DND-41 (cell line): Measurements from ENCODE around the gene SRSF3.

Source experiments
- ATAC-seq: fragments of 200-7000 bp; cut with Tn5 transposase; 3 replicates; pipeline ENCODE4 v1.9.1; 2021; ENCODE audit warnings: low read depth; ENCODE audit not compliant: insufficient read depth
- DNase-seq: peaks from one replicate; pipeline ENCODE4 v3.0.0-alpha.2; 2020
- H2AFZ ChIP-seq: 2 replicates; pipeline ENCODE4 v1.6.0; 2012; ENCODE audit warnings: low read depth, low read length
- H3K27ac ChIP-seq: 2 replicates; pipeline ENCODE4 v1.5.1; 2012; ENCODE audit warnings: low read length, inconsistent platforms
- H3K27me3 ChIP-seq: fragments of 200-600 bp; sonication (generic); 2 replicates; pipeline ENCODE4 v1.6.0; 2012; ENCODE audit warnings: low read length, mild to moderate bottlenecking, inconsistent platforms; ENCODE audit not compliant: insufficient read depth, poor library complexity
- H3K36me3 ChIP-seq: 2 replicates; pipeline ENCODE4 v1.5.1; 2012; ENCODE audit warnings: low read length, inconsistent platforms; ENCODE audit not compliant: insufficient read depth
- H3K4me1 ChIP-seq: 2 replicates; pipeline ENCODE4 v1.5.1; 2012; ENCODE audit warnings: mild to moderate bottlenecking, low read length; ENCODE audit not compliant: insufficient read depth
- H3K4me2 ChIP-seq: 2 replicates; pipeline ENCODE4 v1.6.0; 2012; ENCODE audit warnings: mild to moderate bottlenecking, moderate library complexity, low read length, inconsistent platforms; ENCODE audit not compliant: insufficient read depth
- H3K4me3 ChIP-seq, 2 experiments: fragments of 200-600 bp in 1 of 2; shearing (Covaris generic) in 1 of 2; 2 replicates each; pipeline ENCODE4 v1.5.1; 2012 to 2016; ENCODE audit warnings: inconsistent platforms in 2 of 2, low read length in 2 of 2, mild to moderate bottlenecking in 2 of 2, low read depth in 1 of 2, moderate library complexity in 1 of 2
- H3K79me2 ChIP-seq: 2 replicates; pipeline ENCODE4 v1.6.0; 2012; ENCODE audit warnings: low read length, inconsistent platforms; ENCODE audit not compliant: insufficient read depth
- H3K9ac ChIP-seq: 2 replicates; pipeline ENCODE4 v1.6.0; 2012; ENCODE audit warnings: low read depth, mild to moderate bottlenecking, inconsistent platforms, low read length, moderate library complexity
- H3K9me3 ChIP-seq: 2 replicates; pipeline ENCODE4 v1.5.1; 2012; ENCODE audit warnings: low read length, moderate library complexity, mild to moderate bottlenecking, inconsistent platforms; ENCODE audit not compliant: insufficient read depth, severe bottlenecking
- H4K20me1 ChIP-seq: 2 replicates; pipeline ENCODE4 v1.6.0; 2012; ENCODE audit warnings: low read length; ENCODE audit not compliant: insufficient read depth
- EZH2 ChIP-seq: IDR thresholded peaks from 3 replicates; pipeline ENCODE4 v1.6.1; 2012; ENCODE audit warnings: borderline replicate concordance, low read depth, mild to moderate bottlenecking, moderate library complexity, low read length, inconsistent platforms; ENCODE audit not compliant: severe bottlenecking
- TF ChIP-seq, protein P1 (sequence below): IDR thresholded peaks from 2 replicates; pipeline ENCODE4 v1.5.1; 2012; ENCODE audit warnings: borderline replicate concordance, low read length, moderate library complexity, mild to moderate bottlenecking; ENCODE audit not compliant: poor library complexity, severe bottlenecking; ENCODE audit errors: extremely low read depth

The SRSF3 gene

DNA sequence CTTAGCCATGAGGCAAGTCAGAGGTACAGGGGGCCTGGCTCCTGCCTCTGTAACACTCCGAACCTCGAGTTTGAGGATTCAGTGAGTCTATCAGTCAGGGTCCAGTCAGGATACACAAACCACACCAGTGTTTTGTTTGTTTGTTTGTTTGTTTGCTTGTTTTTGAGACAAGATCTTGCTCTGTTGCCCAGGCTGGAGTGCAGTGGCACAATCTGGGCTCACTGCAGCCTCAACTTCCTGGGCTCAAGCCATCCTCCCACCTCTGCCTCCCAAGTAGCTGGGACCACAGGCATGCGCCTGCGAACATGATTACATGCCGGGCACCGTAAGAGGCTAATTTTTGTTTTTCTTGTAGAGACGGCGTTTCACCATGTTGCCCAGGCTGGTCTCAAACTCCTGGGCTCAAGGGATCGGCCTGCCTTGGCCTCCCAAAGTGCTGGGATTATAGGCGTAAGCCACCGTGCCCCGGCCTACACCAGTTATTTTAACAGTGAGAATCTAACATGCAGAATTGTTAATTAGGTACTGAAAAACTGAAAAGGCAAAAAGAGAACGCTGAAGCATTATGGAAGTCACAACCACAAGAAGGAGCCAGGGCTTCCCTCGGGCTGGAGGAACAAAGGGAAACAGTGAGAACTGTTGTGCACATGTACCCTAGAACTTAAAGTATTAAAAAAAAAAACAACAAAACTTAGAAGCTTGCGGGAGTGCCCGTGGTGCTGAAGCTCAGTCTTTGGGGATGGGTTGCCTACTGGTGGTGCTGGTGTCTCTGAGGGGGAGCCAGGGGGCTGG lies 40.4 kb downstream of the SRSF3 start:
- H3K27ac ChIP-seq: no peak overlapping the region
- no peak; the same call in 2 of the 3 replicates for ATAC-seq

GRCh38 chr6:36636283-36636682 lies 42.1 kb downstream of the SRSF3 start:
- Histone ChIP-seq H3K4me1 (no peaks in the 10 kb centered on the region), H4K20me1 (no peaks in the 10 kb centered on the region), H3K9ac (no peak overlapping the region), H3K9me3 (no peaks in the 10 kb centered on the region), H3K36me3 (no peaks in the 10 kb centered on the region), H3K4me2 (no peak overlapping the region), H3K27ac (no peak overlapping the region), H3K27me3 (no peaks in the 10 kb centered on the region), H3K4me3 (no peak overlapping the region), H2AFZ (no peak overlapping the region), H3K79me2 (no peaks in the 10 kb centered on the region)
- DNase-seq: no peak
- ATAC-seq: no peak
- TF ChIP-seq, protein P1, sequence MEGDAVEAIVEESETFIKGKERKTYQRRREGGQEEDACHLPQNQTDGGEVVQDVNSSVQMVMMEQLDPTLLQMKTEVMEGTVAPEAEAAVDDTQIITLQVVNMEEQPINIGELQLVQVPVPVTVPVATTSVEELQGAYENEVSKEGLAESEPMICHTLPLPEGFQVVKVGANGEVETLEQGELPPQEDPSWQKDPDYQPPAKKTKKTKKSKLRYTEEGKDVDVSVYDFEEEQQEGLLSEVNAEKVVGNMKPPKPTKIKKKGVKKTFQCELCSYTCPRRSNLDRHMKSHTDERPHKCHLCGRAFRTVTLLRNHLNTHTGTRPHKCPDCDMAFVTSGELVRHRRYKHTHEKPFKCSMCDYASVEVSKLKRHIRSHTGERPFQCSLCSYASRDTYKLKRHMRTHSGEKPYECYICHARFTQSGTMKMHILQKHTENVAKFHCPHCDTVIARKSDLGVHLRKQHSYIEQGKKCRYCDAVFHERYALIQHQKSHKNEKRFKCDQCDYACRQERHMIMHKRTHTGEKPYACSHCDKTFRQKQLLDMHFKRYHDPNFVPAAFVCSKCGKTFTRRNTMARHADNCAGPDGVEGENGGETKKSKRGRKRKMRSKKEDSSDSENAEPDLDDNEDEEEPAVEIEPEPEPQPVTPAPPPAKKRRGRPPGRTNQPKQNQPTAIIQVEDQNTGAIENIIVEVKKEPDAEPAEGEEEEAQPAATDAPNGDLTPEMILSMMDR: no peak
- no peak for TF ChIP-seq EZH2

More for the DNA sequence above, 40.4 kb downstream of the SRSF3 start:
- Histone ChIP-seq H3K4me1 (no peaks in the 10 kb centered on the region), H3K79me2 (no peaks in the 10 kb centered on the region), H3K4me3 (no peak overlapping the region), H3K9me3 (no peaks in the 10 kb centered on the region), H3K36me3 (no peaks in the 10 kb centered on the region), H3K27me3 (no peaks in the 10 kb centered on the region), H2AFZ (no peak overlapping the region), H3K4me2 (no peak overlapping the region), H4K20me1 (no peaks in the 10 kb centered on the region), H3K9ac (no peak overlapping the region)
- no peak for TF ChIP-seq EZH2
- TF ChIP-seq, protein P1: no peak
- DNase-seq: no peak

DNA sequence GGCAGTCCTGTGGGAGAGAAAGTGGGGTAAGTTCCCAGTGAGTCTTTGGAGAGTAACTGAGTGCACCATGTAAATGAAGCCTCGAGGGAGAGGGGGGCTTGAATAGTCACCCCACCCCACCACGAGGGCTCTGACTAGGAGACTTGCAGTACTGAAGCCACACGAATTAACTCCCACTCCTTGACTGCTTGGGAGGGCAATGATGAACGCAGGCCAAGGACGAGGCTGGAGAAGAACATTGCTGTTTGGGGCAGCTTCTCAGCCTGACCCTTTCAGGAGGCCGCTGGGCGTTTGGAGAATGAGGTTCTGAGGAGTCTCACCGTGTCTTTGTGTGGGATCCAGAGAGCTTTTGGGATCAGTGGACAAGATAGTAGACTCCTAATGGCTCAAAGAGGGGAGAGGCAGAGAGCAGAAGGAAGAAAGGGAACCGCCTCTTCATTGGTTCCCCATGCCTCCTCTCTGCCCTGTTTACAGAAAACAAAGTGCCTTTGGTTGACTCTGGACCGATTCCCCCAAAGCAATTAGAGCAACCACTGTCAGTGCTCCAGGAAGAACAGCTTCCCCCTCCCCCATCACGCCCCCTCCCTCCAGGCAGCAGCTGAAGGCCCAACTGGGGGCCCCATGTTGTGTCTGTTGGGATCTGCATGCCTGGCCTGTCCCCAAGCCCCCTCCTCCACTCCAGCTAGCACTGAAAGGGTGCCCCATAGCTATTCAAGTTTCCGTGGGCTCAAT lies 42.7 kb downstream of the SRSF3 start:
- H3K27me3 ChIP-seq: no peaks in the 10 kb centered on the region
- H3K9ac ChIP-seq: no peak overlapping the region
- no peak for TF ChIP-seq EZH2
- TF ChIP-seq, protein P1: no peak
- H3K36me3 ChIP-seq: no peaks in the 10 kb centered on the region
- H3K27ac ChIP-seq: no peak overlapping the region
- no peak overlapping the region for H2AFZ ChIP-seq
- H3K4me1 ChIP-seq: no peaks in the 10 kb centered on the region
- H3K4me3 ChIP-seq: no peak overlapping the region
- no peak overlapping the region for H3K4me2 ChIP-seq
- no peaks in the 10 kb centered on the region for H3K79me2 ChIP-seq
- H4K20me1 ChIP-seq: no peaks in the 10 kb centered on the region
- no peaks in the 10 kb centered on the region for H3K9me3 ChIP-seq
- no peak for DNase-seq
- no peak for ATAC-seq
